PC-3 (cell line): ENCODE measurements around the gene RUFY3. TPM values are rescaled to one million over a fixed set of nuclear protein-coding genes. Genes with fewer than 3 reads are reported as not detected.

Source experiments
- ATAC-seq: fragments of 200-7000 bp; cut with Tn5 transposase; 2 replicates; pipeline ENCODE4 v1.9.1; 2020; ENCODE audit warnings: mild to moderate bottlenecking, moderate library complexity
- BruUV-seq: library from RNA; stranded (reverse); fragments of 400-500 nt; replicated peaks from 2 replicates; lab custom pipeline; 2021; lab: Mats Ljungman, UMichigan
- CTCF ChIA-PET: fragments of 300-600 bp; sonication (Branson Sonifier 250); formaldehyde crosslinking; loops from one replicate; lab custom pipeline; 2022; ENCODE audit warnings: antibody characterized with exemption; lab: Charles Lee
- POLR2A ChIA-PET: fragments of 300-600 bp; sonication (Branson Sonifier 250); formaldehyde crosslinking; loops from one replicate; lab custom pipeline; 2022; ENCODE audit warnings: antibody characterized with exemption; ENCODE audit not compliant: unreplicated experiment; lab: Charles Lee
- DNase-seq: peaks from one replicate; pipeline ENCODE4 v3.0.0-alpha.2; 2015
- H2AFZ ChIP-seq: fragments of 300-600 bp; sonication (generic); 2 replicates; pipeline ENCODE4 v1.6.0; 2016; ENCODE audit warnings: antibody characterized with exemption, low read length
- H3F3A ChIP-seq: fragments of 300-600 bp; sonication (generic); one replicate; pipeline ENCODE4 v1.6.0; 2017; ENCODE audit warnings: antibody characterized with exemption, low read length, control low read depth, mild to moderate bottlenecking; ENCODE audit not compliant: unreplicated experiment
- H3K27ac ChIP-seq: fragments of 300-600 bp; sonication (generic); 2 replicates; pipeline ENCODE4 v1.5.1; 2016; ENCODE audit warnings: mild to moderate bottlenecking, low read length
- H3K27me3 ChIP-seq: fragments of 300-600 bp; sonication (generic); 2 replicates; pipeline ENCODE4 v1.6.1; 2016; ENCODE audit warnings: low read length, mixed read lengths
- H3K36me3 ChIP-seq: fragments of 300-600 bp; sonication (generic); 2 replicates; pipeline ENCODE4 v1.6.1; 2016; ENCODE audit warnings: low read depth, mixed run types, low read length, mixed read lengths
- H3K4me1 ChIP-seq: fragments of 300-600 bp; sonication (generic); 2 replicates; pipeline ENCODE4 v1.5.1; 2016; ENCODE audit warnings: low read length; ENCODE audit not compliant: insufficient read depth
- H3K4me2 ChIP-seq: fragments of 300-600 bp; sonication (generic); 2 replicates; pipeline ENCODE4 v1.6.0; 2016; ENCODE audit warnings: low read length
- H3K4me3 ChIP-seq: fragments of 300-600 bp; sonication (generic); 2 replicates; pipeline ENCODE4 v1.5.1; 2016; ENCODE audit warnings: mild to moderate bottlenecking, low read length, mixed read lengths
- H3K79me2 ChIP-seq: fragments of 300-600 bp; sonication (generic); 2 replicates; pipeline ENCODE4 v1.6.1; 2017; ENCODE audit warnings: low read length, mixed read lengths
- H3K9ac ChIP-seq: fragments of 300-600 bp; sonication (generic); 2 replicates; pipeline ENCODE4 v1.6.0; 2016; ENCODE audit warnings: mild to moderate bottlenecking, low read length
- H3K9me2 ChIP-seq: fragments of 300-600 bp; sonication (generic); replicated peaks from 2 replicates; pipeline ENCODE4 v1.6.1; 2016; ENCODE audit warnings: mixed run types, low read length, mixed read lengths
- H3K9me3 ChIP-seq: fragments of 300-600 bp; sonication (generic); 2 replicates; pipeline ENCODE4 v1.6.1; 2016; ENCODE audit warnings: low read length, mixed read lengths
- H4K20me1 ChIP-seq: fragments of 300-600 bp; sonication (generic); 2 replicates; pipeline ENCODE4 v1.6.1; 2016; ENCODE audit warnings: low read length, mixed read lengths
- CTCF ChIP-seq: fragments of 300-600 bp; sonication (generic); conservative IDR thresholded peaks from 2 replicates; pipeline ENCODE4 v1.5.1; 2017; ENCODE audit warnings: antibody characterized with exemption, low read depth, mild to moderate bottlenecking, low read length
- EZH2 ChIP-seq: fragments of 300-600 bp; sonication (generic); IDR thresholded peaks from one replicate; pipeline ENCODE4 v1.6.1; 2017; ENCODE audit warnings: antibody characterized with exemption, mild to moderate bottlenecking, low read length; ENCODE audit not compliant: unreplicated experiment
- EZH2phosphoT487 ChIP-seq: fragments of 300-600 bp; sonication (generic); IDR thresholded peaks from 2 replicates; pipeline ENCODE4 v1.6.1; 2018; ENCODE audit warnings: mild to moderate bottlenecking, antibody characterized with exemption, low read length, borderline replicate concordance
- intact Hi-C: fragments of 100-400 bp; cut with micrococcal nuclease; formaldehyde crosslinking; loops from 2 replicates; pipeline ENCODE4 v1.9.0; 2023
- total RNA-seq: library from RNA; depleted of rRNA; stranded (reverse); fragments of >200 nt; gene quantifications from 2 replicates; pipeline ENCODE4 v1.2.3, GENCODE V29; 2014

The RUFY3 gene
- total RNA-seq, 1 experiment from 2014 or later, result 25.6 TPM

GRCh38 chr4:70704215-70704930 is 17.4 kb upstream of the RUFY3 start:
- Histone ChIP-seq H3K4me3 (peak overlapping the region; percentile 83), H2AFZ (peak overlapping the region; percentile 81), H3K9ac (peak overlapping the region; percentile 93), H3K27me3 (no peaks in the 10 kb centered on the region), H3K4me2 (peak overlapping the region; percentile 90), H3F3A (peaks cover 11% of the 10 kb centered on the region), H3K4me1 (peaks cover 24% of the 10 kb centered on the region), H3K36me3 (no peaks in the 10 kb centered on the region), H3K9me2 (no peaks in the 10 kb centered on the region), H3K79me2 (peaks cover 36% of the 10 kb centered on the region), H3K9me3 (no peaks in the 10 kb centered on the region), H3K27ac (peak overlapping the region; percentile 78), H4K20me1 (no peaks in the 10 kb centered on the region)
- ATAC-seq, result peak; percentile 50
- DNase-seq, result peak; percentile 81
- POLR2A ChIA-PET, result interaction anchor here (0.5 to 1.0 kb wide), 5 partner anchors 19 to 198 kb away, joined by 3 to 11 read pairs (median 4); partner anchors contain the start of gene MOB1B
- intact Hi-C loops, result loop anchor here (1.0 to 10.0 kb wide), 4 partner anchors 16 to 200 kb away; partner anchors contain the start of genes GRSF1, MOB1B and UTP3
- TSS peak; percentile 88 for BruUV-seq
- TF ChIP-seq EZH2 (no peak), CTCF (peak; percentile 52)
- CTCF ChIA-PET, result interaction anchor here (0.6 to 1.8 kb wide), 5 partner anchors 15 to 135 kb away, joined by 3 to 11 read pairs (median 3); no protein-coding TSS in a partner anchor

DNA sequence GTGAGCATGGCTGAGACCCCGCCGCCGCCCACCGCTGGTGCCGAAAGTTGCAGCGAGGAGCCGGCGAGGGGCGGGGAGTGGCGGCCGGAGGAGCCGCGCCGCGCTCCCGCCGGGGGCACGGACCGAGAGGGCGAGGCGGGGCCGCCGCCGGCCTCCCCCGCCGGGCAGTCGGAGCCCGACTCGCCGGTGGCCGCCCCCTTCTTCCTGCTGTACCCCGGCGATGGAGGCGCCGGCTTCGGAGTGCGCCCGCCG is 16.9 kb upstream of the RUFY3 start:
- Histone ChIP-seq H2AFZ (peak overlapping the region; percentile 81), H3K4me3 (peak overlapping the region; percentile 83), H3K27ac (peak overlapping the region; percentile 78), H3K4me1 (peaks cover 29% of the 10 kb centered on the region), H3K4me2 (peak overlapping the region; percentile 90), H4K20me1 (no peaks in the 10 kb centered on the region), H3K9ac (peak overlapping the region; percentile 93), H3K36me3 (no peaks in the 10 kb centered on the region), H3K27me3 (no peaks in the 10 kb centered on the region), H3K9me2 (no peaks in the 10 kb centered on the region), H3F3A (peaks cover 11% of the 10 kb centered on the region), H3K79me2 (peaks cover 40% of the 10 kb centered on the region), H3K9me3 (no peaks in the 10 kb centered on the region)
- CTCF ChIA-PET, result interaction anchor here (1.0 kb wide), 1 partner anchor 16 kb away, joined by 3 read pairs; no protein-coding TSS in a partner anchor
- POLR2A ChIA-PET, result interaction anchor here (0.5 kb wide), 1 partner anchor 38 kb away, joined by 5 read pairs; no protein-coding TSS in a partner anchor
- no TSS peak for BruUV-seq
- DNase-seq, result no peak
- intact Hi-C loops, result loop anchor here (1.0 to 10.0 kb wide), 5 partner anchors 17 to 227 kb away; partner anchors contain the start of genes GRSF1, MOB1B and UTP3
- TF ChIP-seq EZH2, result no peak
- no peak for TF ChIP-seq CTCF
- TF ChIP-seq EZH2phosphoT487, result no peak
- ATAC-seq, result peak; percentile 15
